Non-pigmented ciliary epithelial cell (primary cell): ENCODE measurements around the gene BPIFB1.

Experiments
- DNase-seq: peaks from one replicate; pipeline ENCODE4 v3.0.0-alpha.2; 2010; ENCODE audit warnings: low read depth

Gene BPIFB1

GRCh38 chr20:33272155-33272873 is 10.7 kb upstream of the BPIFB1 start:
- no peak for DNase-seq

- DNase-seq, result no peak
These were observed 9.7 kb upstream of the BPIFB1 start for GRCh38 chr20:33273117-33273851.

- no peak for DNase-seq
These were observed 7.8 kb upstream of the BPIFB1 start for GRCh38 chr20:33275215-33275614.

DNA sequence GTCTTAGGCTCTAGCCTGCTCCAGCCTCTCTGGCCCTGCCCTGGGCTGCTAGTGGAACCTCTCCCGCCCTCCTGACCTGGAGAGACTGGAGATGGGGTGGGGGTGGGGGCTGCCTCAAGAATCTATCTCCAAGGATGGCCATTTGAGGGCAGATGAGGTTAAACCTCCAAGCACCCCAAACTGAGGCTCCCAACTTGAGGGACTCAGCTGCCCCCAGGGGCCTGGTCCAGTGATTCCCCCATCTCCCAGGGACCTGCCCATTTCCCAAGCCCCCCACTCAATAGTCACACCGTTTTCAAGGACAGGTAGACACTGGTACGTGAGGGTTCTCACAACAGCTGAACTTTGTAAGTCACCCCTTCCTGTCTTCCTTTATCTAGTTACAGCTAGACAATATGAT is 7.1 kb upstream of the BPIFB1 start:
- no peak for DNase-seq

DNA sequence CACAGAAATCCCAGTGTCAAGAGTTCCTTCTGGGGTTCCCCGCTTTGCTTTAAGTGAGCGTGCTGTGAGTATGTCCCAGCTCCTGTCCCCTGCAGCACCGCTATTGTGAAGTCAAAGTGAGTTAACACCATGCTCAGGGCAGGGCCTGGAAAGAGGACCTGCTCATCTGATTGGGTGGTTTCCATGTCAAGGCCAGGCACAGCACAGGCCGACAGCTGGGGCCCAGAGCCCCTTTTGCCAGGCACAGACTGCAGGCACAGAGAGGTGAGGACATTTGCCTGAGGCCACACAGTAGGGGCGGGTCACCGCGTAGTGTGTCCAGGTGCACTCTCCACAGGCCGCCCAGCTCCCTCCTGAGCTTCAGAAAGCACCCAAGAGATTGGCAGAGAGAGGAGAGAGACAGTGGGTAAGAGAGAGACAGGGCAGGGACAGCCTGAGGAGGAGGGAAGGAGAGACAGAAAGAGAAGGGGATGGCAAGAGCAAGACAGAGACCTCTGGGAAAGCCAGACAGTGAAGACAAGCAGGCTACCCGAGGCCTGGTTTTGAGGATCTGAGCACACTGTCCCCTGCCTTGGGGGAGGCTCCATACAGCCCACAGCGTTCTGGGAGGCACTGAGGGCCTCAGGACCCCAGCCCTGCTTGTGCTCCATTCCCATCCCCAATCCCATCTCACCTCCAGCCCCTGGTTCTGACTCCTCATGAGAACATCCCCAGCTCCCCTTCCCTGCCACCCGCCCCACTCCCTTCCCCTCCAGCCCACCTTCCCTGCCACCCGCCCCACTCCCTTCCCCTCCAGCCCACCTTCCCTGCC is 6.5 kb upstream of the BPIFB1 start:
- DNase-seq, result no peak

DNA sequence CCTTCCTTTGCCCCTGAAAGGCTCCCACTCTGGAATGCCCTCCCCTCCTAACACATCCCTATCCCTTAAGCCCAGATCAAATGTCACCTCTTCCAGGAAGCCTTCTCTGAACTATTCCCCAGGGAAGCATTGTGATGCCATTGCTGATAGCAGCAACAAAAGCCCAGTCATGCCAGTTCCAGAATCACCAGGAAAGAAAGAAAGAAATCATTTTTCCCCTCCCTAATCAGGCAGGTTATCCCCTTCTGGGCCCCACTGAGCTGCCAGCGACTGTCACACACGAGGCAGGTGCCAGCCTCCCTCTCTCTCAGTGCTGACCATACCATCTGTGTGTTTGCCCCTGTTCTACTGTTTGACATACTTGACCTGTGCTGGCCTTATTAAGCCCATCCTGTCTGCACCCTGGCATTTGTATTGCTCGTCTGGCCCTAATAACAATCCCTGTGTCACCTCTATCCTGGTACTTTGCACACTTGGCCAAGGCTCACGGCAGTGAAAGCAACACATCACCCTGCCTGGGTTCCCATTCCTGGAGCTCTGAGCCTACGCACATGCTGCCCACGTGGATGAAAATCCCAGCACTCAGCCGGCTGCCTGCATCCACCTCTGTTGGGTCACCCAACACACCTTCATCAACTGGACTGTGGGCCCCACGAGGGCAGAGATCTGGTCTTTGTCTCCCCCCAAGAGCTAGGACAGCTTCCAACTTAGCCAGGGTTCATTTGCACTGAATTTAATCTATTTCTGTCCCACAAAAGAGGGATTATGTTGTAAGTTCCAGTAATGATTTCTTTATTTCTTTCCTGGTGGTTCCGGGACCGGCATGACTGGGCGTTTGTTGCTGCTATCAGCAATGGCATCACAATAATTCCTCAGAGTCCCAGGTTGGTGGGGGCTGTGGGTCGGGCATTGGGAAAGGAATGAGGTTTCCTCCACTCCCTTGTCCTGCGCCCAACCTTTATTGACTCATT is 5.3 kb upstream of the BPIFB1 start:
- DNase-seq, result no peak

DNA sequence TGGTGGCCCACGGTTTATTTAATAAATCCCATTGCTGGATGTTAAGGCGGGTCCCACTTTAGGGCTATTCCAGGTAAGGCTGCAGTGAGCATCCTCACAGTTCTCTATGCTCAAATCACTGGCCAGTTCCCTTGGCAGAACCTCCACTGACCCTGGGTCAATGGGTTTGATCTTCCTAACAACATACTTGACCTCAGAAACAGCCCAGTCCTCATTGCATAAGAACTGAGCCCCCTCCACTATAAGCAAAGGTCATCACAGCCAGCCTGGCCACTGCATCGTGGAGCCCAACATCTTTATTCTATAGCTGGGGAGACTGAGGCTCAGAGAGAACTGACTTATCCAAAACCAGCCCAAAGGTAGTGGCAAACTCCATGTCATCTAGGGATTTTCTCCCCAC is 4.3 kb upstream of the BPIFB1 start:
- DNase-seq, result no peak

GRCh38 chr20:33279261-33279910 is 3.6 kb upstream of the BPIFB1 start:
- no peak for DNase-seq

DNA sequence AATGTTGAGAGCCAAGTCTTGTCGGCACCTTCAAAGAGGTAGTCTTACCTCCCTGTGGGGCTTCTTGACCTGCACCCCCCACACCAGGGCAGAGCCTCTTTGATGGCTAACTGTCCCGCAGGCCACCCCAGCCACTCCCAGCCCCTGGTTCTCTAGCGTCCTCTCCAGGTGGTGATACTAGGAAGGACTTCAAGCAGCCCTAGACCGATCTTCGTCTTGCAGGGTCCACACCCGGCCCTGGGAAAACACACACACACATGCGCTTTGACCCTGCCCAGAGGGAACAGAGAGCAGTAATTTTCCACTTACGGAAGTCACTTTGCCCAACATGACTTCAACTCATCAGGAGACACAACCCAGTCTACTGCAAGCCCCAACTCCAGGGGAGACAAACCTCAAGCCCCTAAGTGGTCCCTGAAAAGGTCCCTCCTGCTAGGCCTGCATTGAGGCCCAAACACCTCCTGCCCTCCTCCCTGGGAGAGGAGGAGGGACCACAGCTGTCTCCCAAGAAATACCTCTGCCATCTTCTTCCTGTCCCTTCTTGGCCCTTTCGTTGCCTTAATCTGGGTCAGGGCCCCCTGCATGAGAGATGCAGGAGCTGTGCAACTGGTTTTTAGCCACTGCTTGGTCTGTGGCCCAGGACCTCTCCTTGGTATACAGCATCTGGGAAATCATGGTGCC is 2.9 kb upstream of the BPIFB1 start:
- DNase-seq, result no peak

- DNase-seq, result no peak
These were observed 2.2 kb upstream of the BPIFB1 start for GRCh38 chr20:33280775-33281174.

DNA sequence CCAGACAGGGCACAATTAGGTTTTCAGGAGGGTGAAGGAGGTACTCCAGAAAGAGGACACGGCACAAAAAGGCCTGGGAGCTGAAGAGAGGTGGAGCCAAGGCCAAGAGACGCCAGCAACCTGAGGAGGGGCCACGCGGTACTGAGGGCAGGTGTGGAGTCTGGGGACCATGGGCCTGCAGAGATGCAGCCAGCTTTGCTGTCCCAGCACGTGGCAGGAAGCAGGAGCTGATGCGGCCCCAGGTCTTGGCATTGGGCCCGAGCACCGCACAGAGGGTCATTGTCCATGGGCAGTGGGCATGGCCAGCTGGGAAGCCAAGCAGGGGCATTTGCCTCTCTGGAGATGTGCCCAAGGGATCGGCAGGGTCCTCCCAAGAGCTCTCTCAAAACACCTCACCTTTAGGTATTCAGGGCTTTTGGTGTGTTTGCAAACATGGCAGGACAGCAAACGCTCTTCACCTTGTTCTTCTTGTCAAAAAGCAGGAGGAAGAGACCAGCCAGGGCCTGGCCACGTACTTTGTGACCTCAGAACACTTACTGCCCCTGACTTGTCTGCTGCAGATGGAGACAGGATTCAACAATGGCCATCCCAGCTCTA is 1.4 kb upstream of the BPIFB1 start:
- no peak for DNase-seq

DNA sequence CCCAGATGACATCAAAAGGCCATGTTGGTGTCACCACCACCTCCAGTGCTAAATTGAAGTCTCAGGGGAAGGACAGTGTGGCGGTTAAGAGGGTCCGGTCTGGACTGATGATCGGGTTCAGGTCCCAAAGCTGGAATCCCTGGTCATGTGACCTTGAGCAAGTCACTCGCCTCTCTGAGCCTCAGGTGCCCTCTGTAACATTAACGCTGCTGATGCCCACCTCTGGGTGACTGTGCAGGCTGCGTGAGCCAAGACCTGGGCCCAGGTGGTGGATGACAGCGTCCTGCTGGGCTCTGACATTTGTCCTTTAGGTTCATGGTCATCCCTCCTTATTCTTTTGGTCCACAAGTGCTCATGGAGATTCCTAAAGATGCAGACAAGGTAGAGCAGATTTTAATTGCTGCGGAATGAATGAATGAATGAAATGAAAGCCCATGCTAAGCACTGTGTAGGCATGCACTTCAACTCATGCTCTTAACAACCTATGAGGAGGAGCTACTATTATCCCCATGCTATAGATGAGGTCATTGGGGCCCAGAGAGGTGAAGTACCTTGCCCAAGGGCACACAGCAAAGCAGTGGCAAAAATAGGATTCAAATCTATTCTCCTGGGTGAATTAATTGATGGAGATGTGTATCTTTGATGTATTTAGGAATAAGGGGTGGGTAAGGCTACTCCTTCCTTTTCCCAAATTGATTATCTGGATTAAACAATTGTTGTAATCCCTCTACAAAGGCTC is 649 bp upstream of the BPIFB1 start:
- DNase-seq, result no peak

GRCh38 chr20:33284284-33284683 is 1.3 kb downstream of the BPIFB1 start:
- no peak for DNase-seq

- no peak for DNase-seq
These were observed 1.9 kb downstream of the BPIFB1 start for GRCh38 chr20:33284937-33285336.

- DNase-seq, result no peak
These were observed 3.0 kb downstream of the BPIFB1 start for GRCh38 chr20:33285861-33286495.

DNA sequence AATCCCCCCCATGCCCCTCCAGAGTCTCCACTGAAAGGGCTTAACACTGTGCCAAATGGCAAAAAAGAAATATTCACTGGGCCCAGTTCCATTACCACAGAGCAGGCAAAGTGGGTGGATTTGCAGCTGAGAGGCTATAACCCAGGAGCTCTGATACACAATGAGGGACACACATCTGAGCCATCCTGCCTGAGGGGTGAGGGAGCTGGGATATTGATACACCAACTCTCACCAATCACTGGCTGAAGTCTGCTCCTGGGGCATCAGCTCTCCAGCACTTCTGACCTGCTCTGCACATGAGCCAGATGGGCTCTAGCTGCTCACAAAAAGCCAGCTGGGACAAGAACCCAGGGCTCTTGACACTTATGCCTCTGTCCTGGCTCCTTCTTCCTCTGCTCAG is 4.9 kb downstream of the BPIFB1 start:
- no peak for DNase-seq

DNA sequence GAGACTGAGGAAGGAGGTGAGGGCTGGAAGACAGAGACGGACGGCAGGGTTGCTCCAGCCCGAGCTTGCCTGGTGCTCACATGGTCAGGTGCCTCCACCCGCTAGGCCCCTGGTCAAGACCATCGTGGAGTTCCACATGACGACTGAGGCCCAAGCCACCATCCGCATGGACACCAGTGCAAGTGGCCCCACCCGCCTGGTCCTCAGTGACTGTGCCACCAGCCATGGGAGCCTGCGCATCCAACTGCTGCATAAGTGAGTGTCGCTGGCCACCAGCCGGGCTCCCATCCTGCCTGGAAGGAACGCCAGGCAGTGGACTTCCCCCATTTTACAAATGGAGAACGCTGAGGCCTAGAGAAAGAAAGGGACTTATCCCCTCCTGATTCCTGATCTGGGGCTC is 7.8 kb downstream of the BPIFB1 start:
- DNase-seq, result no peak

GRCh38 chr20:33291416-33291815 is 8.4 kb downstream of the BPIFB1 start:
- DNase-seq, result no peak

DNA sequence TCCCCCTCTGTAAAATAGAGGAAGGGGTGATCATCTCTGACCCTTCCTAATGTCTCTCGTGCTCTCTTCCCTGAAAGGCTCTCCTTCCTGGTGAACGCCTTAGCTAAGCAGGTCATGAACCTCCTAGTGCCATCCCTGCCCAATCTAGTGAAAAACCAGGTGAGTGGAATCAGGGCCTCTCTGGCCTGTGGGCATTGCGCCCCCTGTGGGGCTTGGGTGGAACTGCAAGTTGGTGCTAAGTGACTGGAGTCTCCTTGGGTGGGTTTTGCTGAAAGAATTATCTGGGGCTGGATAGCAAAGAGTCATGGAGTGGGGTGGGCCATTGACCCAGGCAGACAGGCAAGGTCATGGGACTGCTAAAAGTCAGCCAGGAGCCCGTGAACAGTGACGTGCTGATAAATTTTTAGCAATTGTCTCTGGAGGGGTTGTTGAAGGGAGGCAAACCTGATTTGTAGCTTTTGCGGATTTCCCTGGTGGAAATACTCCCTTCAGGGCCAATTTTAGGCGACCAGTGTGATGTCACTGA is 8.9 kb downstream of the BPIFB1 start:
- no peak for DNase-seq
